SK-N-SH treated with all-trans-retinoic acid at 6 μM for 48 hours (cell line): ENCODE data around the gene CORT.

Experiments used
- TOX ChIP-seq: fragments of 250-450 bp; sonication (Bioruptor Pico); IDR thresholded peaks from 2 replicates; pipeline ENCODE4 v1.8.0; 2021; ENCODE audit warnings: mild to moderate bottlenecking, moderate library complexity, borderline replicate concordance
- ZC3H10 ChIP-seq: fragments of 250-450 bp; sonication (Bioruptor Pico); IDR thresholded peaks from 2 replicates; pipeline ENCODE4 v1.5.1; 2021; ENCODE audit warnings: mild to moderate bottlenecking, moderate library complexity
- ZFP30 ChIP-seq: fragments of 450-650 bp; formaldehyde crosslinking; IDR thresholded peaks from 2 replicates; pipeline ENCODE4 v1.5.0; 2022; ENCODE audit warnings: mild to moderate bottlenecking, moderate library complexity
- TF ChIP-seq, protein P1 (sequence below): fragments of 250-450 bp; sonication (Bioruptor Pico); IDR thresholded peaks from 2 replicates; pipeline ENCODE4 v1.5.0; 2020; ENCODE audit warnings: mild to moderate bottlenecking, moderate library complexity
- TF ChIP-seq, protein P2 (sequence below): fragments of 250-450 bp; sonication (Bioruptor Pico); IDR thresholded peaks from 2 replicates; pipeline ENCODE4 v1.8.0; 2020; ENCODE audit warnings: mild to moderate bottlenecking, moderate library complexity, borderline replicate concordance

DNA sequence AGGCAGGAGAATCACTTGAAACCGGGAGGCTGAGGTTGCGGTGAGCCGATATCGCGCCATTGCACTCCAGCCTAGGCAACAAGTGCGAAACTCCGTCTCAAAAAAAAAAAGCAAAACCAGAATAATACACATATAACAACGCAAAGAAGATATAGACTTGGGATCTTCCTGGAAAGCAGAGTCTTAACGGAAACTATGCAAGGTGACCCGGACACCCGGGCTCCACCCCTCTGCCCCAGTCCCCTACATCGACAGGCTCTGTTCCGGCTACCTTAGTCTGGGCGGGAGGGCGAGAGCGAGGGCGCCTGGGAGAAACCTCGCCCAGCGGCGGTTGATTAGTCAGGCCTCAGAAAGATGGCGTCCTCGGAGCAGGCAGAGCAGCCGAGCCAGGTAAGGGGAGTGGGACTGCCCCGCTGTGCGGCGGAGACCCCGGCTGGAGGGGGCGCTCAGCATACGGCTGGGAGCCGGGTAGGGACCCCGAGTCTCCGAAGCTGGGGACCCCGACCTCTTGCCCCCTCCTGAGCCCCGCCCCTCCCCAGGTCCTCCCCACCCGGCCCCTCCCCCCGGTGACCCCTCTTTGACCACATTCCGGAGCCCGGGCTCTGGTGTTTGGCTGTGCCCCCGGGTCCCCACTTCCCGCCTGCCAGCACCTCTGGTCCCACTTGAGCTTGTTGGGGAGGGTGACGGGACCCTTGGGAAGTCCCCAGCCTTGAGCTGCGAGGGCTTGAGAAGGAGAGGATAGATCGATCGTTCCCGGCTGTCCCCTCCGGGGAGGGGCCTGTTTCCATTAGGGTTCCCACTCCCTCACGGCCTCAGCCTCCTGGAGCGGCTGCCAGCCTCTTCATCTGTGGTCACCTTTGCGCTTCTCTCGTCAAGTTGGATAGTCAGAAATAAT, 25.0 kb downstream of the CORT start, which contains the start of gene PEX14:
- TF ChIP-seq ZFP30 (CRISPR knock-in tag) (no peak), ZC3H10 (CRISPR knock-in tag) (no peak), TOX (CRISPR knock-in tag) (no peak)
- TF ChIP-seq, protein P1, sequence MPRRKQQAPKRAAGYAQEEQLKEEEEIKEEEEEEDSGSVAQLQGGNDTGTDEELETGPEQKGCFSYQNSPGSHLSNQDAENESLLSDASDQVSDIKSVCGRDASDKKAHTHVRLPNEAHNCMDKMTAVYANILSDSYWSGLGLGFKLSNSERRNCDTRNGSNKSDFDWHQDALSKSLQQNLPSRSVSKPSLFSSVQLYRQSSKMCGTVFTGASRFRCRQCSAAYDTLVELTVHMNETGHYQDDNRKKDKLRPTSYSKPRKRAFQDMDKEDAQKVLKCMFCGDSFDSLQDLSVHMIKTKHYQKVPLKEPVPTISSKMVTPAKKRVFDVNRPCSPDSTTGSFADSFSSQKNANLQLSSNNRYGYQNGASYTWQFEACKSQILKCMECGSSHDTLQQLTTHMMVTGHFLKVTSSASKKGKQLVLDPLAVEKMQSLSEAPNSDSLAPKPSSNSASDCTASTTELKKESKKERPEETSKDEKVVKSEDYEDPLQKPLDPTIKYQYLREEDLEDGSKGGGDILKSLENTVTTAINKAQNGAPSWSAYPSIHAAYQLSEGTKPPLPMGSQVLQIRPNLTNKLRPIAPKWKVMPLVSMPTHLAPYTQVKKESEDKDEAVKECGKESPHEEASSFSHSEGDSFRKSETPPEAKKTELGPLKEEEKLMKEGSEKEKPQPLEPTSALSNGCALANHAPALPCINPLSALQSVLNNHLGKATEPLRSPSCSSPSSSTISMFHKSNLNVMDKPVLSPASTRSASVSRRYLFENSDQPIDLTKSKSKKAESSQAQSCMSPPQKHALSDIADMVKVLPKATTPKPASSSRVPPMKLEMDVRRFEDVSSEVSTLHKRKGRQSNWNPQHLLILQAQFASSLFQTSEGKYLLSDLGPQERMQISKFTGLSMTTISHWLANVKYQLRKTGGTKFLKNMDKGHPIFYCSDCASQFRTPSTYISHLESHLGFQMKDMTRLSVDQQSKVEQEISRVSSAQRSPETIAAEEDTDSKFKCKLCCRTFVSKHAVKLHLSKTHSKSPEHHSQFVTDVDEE (CRISPR knock-in tag), result no peak
- TF ChIP-seq, protein P2, sequence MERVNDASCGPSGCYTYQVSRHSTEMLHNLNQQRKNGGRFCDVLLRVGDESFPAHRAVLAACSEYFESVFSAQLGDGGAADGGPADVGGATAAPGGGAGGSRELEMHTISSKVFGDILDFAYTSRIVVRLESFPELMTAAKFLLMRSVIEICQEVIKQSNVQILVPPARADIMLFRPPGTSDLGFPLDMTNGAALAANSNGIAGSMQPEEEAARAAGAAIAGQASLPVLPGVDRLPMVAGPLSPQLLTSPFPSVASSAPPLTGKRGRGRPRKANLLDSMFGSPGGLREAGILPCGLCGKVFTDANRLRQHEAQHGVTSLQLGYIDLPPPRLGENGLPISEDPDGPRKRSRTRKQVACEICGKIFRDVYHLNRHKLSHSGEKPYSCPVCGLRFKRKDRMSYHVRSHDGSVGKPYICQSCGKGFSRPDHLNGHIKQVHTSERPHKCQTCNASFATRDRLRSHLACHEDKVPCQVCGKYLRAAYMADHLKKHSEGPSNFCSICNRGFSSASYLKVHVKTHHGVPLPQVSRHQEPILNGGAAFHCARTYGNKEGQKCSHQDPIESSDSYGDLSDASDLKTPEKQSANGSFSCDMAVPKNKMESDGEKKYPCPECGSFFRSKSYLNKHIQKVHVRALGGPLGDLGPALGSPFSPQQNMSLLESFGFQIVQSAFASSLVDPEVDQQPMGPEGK (CRISPR knock-in tag), result no peak
